Limb (tissue), 2 donors: ENCODE results near the gene PSMD12.
"Not testable (repeated sequence)": the region's sequence is repeated elsewhere in the genome, so short reads cannot be mapped to it uniquely, and the experiment has no call there.

Experiments used
- DNase-seq, 2 donors: peaks; one replicate each; pipeline ENCODE4 v3.0.0-alpha.2; 2016; ENCODE audit errors: extremely low spot score in 2 of 2

PSMD12 gene

DNA sequence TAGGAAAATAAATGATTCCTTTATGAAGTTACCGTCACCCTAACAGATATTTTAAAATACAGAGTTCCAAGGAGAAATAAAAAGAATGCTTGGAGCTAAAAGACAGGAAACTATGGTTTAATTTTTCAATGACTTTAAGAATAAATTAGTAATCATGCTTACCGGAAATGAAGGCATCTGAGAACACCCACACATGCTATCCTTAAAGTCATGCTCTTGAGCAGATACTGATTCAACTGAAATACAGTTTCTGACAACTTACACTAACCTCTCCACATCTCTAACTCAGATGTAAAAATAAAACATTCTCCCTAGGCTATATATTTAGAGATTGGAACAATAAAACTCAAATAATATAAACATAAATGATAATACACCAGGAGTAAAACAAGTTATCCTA is 7.8 kb downstream of the PSMD12 start:
- DNase-seq: no peak

DNA sequence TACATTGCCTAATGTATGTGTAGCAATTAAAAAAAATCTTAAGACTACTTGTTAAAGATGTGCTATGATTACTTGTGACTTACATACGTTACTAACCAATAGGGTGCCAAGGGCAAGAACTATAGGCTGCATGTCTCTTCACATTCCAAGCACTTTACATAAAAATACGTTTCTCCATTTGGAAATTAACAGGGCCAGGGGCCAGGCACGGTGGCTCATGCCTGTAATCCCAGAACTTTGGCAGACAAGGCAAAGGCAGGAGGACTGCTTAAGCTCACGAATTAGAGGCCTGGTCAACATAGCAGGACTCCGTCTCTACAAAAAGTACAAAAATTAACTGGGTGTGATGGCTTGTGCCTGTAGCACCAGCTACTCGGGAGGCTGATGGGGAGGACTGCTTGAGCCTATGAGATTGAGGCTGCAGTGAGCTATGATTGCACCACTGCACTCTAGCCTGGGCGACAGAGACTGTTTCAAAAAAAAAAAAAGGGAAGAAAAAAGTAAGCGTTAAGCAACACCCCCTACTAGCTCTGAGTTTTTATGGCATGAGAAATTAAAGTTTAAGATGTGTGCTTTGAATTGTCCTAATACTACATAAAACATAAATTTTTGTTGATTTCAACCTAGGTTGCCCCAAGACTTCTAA is 12.3 kb downstream of the PSMD12 start:
- DNase-seq: no peak

DNA sequence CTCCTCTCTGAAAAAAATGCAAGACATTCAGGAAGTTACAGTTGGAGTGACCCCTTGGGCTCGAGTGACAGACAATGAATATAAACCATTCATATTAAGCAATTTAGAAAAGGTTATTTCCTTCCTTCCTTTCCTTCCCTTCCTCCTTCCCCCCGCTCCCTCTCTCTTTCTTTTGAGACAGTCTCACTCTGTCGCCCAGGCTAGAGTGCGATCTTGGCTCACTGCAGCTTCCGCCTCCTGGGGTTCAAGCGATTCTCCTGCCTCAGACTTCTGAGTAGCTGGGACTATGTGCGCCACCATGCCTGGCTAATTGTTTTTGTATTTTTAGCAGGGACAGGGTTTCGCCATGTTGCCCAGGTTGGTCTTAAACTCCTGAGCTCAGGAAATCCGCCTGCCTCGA is 13.2 kb downstream of the PSMD12 start:
- DNase-seq: no peak

DNA sequence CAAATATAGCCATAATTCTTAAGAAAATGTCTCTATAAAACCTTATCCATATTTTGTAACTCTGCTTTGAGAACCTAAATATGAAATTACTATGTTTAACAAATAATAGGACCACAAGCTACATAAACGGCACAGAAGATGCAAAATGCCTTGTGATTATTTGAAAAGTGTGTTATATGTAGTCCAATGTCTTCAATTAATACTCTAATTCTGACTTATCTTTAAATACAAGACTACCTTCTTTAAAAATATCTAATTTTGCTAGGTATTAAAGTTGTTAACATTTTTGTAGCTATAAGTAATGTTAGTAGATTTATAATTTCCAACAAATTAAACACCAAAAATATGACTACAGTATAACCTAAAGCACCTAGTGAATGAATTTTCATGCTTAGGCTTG is 17.0 kb downstream of the PSMD12 start:
- DNase-seq: no peak

DNA sequence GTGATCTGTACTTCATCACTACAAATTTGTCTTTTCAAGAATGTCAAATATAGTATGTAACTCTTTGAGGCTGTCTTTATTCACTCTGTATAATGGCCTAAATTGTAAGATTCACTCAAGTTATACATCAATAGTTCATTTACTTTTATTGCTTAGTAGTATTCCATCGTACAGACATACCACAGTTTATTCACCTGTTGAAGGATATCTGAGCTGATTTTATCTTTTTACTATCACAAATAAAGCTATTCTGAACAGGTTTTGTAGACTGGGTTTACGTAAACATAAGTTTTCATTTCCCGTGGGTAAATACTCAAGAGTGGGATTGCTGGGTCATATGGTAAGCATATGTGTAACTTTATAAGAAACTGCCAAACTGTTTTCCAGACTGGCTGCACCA is 18.6 kb downstream of the PSMD12 start:
- no peak for DNase-seq

DNA sequence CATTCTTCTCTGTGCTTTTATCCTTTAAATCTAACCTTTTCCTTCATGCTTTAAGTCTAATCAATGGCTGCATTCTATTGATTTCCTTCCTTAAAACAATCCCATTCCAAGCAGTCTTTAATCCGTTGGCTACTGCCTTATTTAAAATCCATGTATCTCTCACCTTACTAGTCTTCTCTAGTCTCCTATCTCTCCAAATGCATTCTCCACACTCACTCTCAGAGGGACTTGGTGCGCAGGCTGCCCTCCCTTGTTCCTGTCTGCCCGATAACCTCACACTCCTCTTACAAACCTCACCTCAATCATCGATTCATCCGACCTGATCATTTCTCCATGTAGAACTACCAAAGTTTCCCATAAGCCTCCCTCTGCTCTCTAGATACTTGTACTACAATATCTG is 23.1 kb downstream of the PSMD12 start:
- no peak for DNase-seq

DNA sequence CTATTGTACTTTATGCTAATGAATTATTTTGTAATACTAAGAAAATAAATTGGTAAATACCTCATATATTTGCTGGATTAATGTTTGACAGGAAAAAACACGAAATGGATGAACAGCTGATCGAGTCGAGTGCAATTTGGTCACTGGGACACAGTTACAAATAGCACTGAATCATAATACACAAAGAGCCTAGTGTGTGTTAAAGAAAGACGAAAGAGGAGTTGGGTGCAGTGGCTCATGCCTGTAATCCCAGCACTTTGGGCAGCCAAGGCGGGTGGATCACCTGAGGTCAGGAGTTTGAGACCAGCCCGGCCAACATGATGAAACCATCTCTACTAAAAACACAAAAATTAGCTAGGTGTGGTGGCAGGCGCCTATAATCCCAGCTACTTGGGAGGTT is 28.0 kb downstream of the PSMD12 start:
- DNase-seq: not testable (repeated sequence)

DNA sequence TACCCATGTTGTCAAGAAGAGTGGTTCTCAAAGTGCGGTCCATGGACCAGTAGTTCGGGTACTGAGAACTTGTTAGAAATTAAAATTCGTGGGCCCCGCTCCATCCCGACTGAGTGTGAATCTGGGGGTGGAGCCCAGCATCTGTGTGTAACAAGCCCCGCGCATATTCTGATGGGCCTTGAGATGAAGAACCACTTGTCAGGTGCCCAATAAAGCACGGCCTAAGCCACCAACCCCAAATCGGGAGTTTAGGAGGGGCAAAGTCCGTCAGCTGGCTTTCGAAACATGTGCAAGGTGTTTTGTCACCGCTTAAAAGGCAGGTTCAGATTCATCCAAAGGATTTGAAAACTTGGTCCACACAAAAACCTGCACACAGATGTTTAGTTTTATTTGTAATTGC is 29.5 kb downstream of the PSMD12 start:
- DNase-seq: no peak

DNA sequence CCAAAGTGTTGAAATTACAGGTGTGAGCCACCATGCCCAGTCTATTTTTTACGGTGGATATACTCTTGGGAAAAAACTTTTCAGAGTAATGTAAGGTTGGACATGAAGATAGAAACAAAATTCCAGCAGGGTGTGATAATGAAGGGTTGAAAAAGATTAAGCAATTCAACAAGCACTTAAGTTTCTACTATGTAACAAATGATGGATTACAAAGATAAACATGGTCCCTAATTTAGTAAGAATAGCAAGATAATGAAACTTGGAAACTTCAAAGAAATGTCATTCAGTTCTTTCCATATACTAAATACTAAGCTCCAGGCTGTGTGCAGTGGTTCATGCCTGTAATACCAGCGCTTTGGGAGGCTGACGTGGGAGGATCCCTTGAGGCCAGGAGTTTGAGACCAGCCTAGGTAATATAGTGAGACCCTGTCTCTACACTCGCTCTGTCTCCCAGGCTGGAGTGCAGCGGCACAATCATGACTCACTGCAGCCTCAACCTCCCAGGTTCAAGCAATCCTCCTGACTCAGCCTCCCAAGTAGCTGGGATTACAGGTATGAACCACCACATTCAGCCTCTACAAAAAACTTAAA is 31.0 kb downstream of the PSMD12 start:
- no peak for DNase-seq

DNA sequence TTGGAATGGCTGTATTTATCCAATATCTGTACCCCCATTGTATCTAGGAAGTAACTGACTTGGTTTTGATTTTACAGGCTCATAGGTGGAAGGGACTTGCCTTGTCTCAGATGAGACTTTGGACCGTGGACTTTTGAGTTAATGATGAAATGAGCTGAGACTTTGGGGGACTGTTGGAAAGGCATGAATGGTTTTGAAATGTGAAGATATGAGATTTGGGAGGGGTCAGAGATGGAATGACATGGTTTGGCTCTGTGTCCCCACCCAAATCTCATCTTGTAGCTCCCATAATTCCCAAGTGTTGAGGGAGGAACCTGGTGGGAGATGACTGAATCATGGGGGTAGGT is 34.2 kb downstream of the PSMD12 start:
- not testable (repeated sequence) for DNase-seq

DNA sequence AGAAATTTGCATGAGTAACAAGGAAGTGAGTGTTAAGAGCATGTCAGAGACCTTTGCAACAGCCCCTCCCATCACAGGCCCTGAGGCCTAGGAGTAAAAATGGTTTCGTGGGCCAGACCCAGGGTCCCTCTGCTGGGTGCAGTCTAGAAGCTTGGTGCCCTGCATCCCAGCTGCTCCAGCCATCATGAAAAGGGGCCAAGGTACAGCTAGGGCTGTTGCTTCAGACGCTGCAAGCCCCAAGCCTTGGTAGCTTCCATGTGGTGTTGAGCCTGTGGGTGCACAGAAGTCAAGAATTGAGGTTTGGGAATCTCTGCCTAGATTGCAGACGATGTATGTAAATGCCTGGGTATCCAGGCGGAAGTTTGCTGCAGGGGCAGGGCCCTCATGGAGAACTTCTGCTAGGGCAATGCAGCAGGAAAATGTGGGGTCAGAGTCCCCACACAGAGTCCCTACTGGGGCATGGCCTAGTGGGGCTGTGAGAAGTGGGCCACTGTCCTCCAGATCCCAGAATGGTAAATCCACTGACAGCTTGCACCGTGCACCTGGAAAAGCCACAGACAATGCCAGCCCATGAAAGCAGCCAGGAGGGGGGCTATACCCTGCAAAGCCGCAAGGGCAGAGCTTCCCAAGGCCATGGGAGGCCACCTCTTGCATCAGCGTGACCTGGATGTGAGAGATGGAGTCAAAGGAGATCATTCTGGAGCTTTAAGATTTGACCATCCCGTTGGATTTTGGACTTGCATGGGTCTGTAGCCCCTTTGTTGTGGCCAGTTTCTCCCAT is 34.8 kb downstream of the PSMD12 start:
- not testable (repeated sequence) for DNase-seq

DNA sequence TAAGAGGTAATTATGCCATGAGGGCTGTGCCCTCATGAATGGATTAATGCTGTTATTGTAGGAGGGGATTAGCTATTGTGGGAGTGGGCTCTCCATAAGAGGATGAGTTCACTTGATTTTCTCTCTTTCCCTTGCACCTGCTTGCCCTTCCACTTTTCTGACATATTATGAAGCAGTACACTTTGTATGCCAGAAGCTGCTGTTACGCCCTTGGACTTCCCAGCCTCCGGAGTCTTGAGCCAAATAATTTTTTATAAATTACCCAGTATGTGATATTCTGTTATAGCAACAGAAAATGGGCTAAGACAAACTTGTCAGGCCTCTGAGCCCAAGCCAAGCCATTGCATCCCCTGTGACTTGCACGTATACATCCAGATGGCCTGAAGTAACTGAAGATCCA is 38.4 kb downstream of the PSMD12 start:
- no peak for DNase-seq

DNA sequence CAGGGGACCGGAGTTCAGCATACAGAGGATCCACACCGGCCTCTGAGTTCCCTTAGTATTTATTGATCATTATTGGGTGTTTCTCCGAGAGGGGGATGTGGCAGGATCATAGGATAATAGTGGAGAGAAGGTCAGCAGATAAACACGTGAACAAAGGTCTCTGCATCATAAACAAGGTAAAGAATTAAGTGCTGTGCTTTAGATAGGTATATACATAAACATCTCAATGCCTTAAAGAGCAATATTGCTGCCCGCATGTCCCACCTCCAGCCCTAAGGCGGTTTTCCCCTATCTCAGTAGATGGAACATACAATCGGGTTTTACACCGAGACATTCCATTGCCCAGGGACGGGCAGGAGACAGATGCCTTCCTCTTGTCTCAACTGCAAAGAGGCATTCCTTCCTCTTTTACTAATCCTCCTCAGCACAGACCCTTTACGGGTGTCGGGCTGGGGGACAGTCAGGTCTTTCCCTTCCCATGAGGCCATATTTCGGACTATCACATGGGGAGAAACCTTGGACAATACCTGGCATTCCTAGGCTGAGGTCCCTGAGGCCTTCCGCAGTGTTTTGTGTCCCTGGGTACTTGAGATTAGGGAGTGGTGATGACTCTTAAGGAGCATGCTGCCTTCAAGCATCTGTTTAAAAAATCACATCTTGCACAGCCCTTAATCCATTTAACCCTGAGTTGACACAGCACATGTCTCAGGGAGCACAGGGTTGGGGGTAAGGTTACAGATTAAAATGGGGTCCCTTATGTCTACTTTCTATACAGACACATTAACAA is 39.2 kb downstream of the PSMD12 start:
- not testable (repeated sequence) for DNase-seq

DNA sequence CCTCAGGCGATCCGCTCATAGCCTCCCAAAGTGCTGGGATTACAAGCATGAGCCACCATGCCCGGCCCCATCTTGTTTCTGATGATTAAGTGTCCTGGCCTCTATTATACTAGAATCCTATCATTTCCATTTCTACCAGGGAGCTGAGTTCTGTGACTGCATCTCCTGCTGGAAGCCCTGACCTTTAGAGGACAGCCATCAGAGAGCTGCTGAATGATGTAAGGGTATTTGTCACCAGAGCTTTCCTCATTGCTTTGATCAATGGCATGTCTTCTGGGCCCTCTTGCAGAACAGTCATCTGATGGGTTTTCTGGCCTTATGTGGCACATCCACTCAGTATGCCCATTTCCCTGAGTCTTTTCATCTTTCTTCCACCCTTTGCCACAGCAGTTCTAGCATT is 39.9 kb downstream of the PSMD12 start:
- no peak for DNase-seq

DNA sequence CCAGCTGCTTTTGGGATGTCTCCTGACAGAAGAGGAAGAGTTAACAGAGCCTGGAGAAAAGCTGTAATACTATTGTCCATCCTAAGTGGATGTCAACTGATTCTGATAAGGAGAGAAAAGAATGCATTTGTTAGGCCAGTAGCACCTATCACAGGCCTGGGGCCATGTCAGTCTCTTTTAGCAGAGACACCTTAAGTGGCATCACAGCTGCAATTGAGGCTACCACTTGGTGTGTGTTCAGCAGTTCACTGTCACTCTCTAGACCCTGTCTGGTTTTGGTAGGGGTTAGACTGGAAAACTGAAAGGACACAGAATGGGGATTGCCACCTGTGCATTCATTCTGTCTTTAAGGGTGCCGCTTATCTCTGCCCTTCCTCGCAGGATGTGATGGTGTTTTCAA is 42.0 kb downstream of the PSMD12 start:
- DNase-seq: no peak

DNA sequence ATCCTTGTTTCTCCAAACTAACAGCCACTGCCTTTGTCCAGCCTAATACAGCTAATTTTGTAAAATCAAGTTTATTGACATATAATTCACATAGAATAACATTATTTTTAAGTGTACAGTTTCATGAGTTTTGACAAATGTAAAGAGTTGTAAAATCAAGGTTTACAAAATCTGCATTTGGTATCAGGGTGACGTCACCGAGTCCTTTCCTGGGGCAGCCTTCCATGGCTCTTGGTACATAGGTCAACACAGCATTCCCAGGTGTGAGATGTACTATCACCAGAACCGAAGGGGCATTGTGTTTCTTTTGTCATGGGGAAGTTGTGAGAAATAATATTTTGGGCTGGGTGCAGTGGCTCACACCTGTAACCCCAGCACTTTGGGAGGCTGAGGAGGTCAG is 42.9 kb downstream of the PSMD12 start:
- DNase-seq: no peak

DNA sequence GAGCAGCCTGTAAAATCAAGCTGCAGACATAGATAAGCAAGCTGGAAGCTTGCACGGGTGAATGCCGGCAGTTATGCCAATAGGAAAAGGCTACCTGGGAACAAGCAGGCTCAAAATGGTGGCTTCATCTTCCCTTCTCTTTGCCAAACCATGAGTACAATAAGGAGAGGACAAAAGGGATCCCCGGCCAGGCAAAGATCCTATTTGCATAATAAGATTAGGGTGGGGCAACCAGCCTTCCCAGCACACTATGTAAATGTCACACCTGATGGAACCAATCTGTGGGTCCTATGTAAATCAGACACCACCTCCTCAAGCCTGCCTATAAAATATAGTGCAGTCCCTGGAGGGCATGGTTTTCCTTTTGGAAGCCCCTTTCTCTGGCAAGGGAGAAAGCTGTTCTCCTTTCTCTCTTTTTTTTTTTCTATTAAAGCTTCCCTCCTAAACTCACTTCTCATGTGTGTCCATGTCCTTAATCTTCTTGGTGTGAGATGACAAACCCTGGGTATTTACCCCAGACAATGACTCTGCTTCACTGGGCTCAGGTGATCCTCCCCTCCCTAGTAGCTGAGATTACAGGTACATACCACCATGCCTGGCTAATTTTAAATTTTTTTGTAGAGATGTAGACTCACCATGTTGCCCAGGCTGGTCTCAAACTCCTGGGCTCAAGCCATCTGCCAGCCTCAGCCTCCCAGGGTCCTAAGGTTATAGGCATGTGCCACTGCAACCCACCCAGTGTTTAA is 44.2 kb downstream of the PSMD12 start:
- no peak for DNase-seq

DNA sequence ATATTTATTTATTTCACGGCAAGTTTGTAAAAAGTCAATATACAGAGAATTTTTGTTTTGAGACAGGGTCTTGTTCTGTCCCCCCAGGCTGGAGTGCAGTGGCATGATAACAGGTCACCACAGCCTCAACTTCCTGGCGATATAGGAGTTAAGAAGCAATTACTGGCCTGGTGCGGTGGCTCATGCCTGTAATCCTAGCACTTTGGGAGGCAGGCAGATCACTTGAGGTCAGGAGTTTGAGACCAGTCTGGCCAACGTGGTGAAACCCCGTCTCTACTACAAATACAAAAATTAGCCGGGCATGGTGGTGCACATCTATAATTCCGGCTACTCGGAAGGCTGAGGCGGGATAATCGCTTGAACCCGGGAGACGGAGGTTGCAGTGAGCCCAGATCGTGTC is 44.9 kb downstream of the PSMD12 start:
- DNase-seq: not testable (repeated sequence)

DNA sequence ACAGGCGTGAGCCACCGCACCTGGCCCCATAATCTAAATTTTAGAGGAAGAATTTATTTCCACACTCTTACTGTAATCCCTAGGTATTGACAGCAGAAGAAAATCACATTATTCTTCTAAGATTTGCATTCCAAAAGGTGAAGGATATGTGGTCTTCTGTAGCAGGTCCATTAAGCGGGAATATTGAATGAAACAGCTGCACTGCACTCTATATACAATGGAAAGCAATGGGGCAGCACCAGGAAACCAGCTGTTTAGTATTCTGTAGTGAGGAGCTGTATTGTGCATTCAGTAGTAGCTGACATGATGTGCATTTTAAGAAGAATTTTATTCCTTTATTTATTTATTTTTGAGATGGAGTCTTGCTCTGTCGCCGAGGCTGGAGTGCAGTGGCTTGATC is 49.6 kb downstream of the PSMD12 start:
- no peak for DNase-seq

DNA sequence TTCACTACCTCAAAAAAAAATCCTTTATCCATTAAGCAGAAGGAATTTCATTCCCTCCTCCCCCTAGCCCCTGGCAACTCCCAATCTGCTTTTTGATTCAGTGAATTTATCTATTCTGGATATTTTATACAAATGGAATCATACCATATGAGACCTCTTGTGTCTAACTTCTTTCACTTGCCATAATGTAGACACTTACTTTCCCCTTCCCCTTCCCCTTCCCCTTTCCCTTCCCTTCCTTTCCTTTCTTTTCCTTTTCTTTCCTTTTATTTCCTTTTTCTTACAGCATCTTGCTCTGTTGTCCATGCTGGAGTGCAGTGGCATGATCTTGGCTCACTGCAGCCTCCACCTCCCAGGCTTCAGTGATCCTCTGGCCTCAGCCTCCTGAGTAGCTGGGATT is 50.5 kb downstream of the PSMD12 start:
- no peak for DNase-seq

DNA sequence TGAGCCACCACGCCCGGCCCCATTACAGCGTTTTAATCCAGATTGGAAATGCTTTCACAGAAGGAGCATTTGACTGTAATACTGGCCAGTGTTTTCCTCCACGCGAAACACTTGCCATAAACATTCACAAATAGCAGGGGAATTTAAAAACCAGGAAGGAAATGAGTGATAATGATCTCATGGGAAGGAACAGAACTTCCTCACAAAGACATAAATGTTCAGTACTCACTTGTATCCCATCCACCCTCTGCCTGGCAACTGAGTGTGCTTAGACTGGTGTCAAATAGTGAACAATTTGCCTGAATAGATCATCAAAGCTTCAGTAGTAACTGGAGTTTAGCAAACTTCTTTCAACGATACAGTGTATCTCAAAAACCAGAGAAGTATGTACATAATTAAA is 54.1 kb downstream of the PSMD12 start:
- DNase-seq: no peak

DNA sequence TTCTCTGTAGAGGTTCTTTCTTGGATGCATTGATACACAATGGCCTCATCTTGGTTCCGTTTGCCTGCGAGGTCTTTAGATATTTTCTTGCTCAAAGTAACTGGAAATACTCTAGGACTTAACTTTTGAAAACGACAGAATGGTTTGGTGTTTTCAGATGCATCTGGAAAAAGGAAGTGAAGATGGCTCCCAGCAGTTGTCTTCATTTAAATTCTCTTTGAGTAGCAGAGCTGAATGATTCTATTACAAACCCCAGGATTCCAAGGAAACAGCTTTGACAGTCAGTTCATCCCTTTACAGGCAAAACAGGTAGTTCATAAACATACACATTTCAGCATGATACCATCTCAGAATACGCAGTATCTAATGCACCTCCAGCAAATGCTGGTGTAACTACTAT is 54.8 kb downstream of the PSMD12 start:
- no peak for DNase-seq
